ENCODE results near the gene BTRC. TPM values are rescaled to one million over a fixed set of nuclear protein-coding genes. Genes with fewer than 3 reads are reported as not detected.

BTRC gene
- total RNA-seq, 1 donor, result 6.7 TPM

DNA sequence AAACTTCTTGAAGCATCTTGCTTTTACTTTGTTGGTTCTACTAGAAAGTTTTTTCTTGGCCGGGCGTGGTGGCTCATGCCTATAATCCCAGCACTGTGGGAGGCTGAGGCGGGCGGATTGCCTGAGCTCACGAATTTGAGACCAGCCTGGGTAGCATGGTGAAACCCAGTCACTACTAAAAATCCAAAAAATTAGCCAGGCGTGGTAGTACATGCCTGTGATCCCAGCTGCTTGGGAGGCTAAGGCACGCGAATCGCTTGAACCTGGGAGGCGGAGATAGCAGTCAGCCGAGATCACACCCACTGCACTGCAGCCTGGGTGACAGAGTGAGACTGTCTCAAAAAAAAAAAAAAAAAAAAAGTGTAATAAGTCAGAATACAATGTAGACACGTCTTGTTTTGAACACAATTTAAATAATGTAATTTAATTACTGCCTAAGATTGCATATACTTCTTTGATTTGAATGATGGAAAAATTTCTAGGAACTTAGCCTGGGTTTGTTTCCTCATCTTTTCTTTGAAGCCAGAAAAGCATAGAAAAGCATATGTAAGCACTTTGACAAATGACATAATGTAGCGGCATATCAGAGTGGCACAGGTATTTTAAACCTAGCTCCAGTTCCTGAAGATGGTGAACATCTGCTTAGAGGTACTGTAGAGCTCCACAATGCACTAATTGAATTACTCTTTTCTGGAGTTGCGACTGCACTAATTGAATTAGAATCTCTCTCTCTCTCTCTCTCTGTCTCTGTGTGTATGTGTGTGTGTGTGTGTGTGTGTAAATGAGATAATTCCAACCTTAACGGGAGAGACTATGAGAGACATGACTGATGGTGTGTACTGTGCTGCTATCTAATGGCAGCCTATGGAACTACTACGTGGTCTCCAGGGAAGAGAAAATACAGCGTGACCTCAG, 87.8 kb downstream of the BTRC start:
- DNase-seq (ENCODE audit: low read depth in 2 of 3, low spot score in 2 of 3), result peak in 2 of 3 donors; percentile 67 to 73

DNA sequence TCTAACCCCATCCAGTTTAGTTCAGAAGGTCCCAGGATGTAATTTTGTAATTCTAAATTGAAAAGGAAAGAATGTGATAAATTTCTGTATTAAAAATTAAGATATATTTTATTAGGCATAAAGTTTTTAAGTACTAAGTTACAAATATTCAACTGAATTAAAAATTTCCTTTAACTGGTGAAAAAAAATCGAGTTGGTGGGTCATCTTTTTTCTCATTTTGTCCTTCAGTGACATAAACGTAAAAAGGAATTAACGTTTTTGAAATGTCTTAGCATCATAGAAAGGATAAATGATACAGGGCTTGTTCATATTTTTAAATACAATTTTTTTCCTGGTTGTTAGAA, 88.5 kb downstream of the BTRC start:
- no peak for DNase-seq (ENCODE audit: low read depth in 2 of 3, low spot score in 2 of 3)

DNA sequence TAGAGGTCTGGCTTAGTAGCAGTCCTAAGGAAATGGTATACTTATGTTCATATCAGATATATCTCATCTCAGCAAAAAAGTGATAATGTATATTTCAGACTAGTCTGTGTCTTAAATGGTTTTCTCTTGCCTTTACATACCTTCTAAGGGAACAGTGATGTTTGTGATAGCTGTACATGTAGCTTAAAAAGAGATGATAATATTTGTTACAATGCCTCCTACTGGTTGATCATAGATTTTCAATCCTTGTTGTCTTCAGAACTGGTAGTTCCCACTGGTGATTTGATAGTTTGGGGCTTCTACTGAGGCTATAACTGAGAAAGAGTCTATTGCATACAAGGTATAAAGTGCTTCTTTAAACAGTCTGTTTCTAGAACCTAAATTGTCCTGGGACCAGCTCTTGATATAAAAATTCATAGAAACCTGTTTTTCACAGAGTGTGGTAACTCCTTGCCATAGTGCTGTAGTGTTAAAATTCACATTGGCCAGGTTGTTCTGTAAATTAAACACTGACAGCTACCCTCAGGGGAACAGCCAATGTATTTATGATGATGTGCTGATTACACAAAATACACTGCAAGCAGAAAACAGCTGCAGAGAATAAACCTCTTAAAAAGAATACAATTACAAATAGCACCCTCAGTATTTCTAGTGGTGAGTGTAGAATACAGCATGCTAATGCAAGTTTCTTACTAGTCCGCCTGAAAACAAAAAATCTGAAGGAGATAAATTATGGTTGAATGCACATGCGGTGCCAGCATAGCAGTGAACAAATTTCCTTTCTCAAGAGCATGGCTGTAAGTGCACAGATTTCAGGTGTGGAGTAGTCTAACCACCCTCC, 90.3 kb downstream of the BTRC start:
- DNase-seq (ENCODE audit: low read depth in 2 of 3, low spot score in 2 of 3), result peak in 1 of 3 donors; percentile 59

DNA sequence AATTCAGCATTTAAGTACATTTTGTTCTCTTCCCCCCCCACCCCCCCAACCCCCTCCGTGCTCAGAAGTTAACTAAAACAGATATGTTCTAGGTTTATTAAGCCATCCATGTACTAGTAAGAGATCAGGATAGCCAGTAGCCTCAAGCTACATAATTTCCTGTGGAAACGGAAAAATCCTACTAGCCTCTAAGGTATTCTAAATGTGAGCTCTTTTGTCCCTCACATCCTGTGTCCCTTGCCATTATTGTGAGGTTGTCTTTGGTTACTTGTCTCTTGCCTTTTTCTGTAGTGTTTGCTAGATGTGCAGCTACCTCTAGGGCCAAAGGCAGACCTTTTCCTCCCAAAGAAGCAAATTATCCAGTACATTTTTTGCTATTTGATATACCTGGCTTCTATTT, 92.1 kb downstream of the BTRC start:
- no peak for DNase-seq (ENCODE audit: low read depth in 2 of 3, low spot score in 2 of 3)

DNA sequence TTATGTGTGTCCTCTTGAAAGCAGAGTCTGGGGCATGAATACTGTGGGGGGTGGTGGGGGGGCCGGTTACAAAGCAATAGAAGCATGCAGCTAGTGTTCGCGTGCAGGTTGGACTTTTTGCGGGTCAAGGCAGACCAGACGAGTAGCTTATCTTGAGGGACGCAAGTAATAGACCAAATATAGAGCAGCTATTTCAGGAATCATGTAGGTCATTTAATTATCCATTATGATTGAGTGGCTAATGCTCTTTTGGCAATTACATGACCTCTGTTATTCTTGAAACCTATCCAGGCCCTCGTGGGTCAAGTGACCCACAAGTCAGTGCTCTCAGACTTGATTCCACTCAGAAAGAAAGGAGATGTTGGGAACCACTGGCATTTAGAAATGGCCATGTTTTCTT, 93.0 kb downstream of the BTRC start:
- no peak for DNase-seq (ENCODE audit: low read depth in 2 of 3, low spot score in 2 of 3)

DNA sequence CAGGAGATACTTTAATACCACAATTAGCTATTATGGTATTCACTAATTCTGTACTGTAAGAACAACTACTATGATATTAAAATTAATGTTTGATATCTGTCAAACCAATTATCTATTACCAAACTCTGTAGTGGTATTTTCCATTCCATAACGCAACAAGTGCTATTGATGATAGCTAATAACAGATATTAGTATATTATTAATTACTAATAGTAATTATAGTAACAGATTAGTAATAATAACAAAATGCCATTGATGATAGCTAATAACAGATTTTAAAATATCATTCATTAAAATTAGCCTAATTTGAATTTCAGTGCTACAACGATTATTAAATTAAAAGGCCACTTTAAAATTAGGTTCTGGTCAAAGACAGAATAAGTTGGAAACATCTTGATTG, 93.5 kb downstream of the BTRC start:
- no peak for DNase-seq (ENCODE audit: low read depth in 2 of 3, low spot score in 2 of 3)

DNA sequence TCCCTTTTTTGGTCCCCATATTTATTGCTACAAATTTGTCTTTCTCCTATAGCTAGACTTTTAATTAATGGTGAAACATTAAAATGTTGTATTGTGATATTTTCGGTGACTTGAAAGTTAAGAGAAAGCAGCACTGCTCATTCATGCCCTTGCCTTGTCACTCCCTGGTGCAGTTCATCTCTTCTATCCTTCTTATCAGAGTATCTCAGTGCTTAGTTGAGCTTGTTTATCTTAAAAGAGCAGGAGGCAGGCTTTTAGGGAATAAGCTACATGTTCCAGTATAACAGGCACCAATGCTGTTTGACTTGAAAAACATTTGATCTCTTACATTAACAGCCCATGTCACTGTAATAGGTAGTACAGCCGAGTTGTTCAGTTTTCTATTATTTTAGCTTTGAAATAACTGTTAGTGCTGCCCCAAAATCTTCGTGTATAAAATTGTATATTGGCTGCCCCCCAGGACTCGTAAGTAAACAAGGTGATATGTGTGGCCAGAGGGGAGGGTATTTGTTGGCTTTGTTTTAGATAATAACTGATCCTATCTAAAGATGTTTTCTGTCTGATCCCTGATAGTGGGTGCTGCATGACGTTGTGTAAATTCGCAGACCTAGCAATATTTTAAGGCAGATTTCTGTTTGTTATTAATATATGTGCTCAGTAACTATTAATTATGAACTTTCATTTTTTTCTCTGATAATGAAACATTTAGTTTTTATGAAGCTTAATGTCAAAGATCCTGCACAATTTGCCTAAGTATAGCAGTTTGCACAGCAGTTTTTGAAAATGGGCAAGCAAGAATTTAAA, 96.5 kb downstream of the BTRC start:
- DNase-seq (ENCODE audit: low read depth in 2 of 3, low spot score in 2 of 3), result no peak

DNA sequence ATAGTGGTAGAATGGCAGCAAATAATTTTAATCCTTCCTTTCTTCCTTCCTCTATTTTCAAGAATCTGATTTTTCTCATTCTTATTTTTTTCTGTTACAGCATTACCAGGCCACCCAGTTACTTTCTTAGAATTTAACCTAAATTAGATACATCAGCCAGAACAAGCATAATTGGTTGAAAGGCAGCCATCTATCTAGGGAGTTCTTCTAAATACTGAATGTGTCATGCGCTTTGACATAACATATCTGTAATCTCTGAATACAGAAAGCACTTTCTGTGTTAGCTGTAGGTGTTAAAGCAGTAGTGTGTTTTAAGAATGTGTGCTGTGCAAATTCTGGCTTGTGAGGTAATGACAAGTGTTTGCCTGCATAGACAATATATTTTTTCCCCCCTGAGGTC, 97.3 kb downstream of the BTRC start:
- peak in 1 of 3 donors; percentile 41 for DNase-seq (ENCODE audit: low read depth in 2 of 3, low spot score in 2 of 3)

DNA sequence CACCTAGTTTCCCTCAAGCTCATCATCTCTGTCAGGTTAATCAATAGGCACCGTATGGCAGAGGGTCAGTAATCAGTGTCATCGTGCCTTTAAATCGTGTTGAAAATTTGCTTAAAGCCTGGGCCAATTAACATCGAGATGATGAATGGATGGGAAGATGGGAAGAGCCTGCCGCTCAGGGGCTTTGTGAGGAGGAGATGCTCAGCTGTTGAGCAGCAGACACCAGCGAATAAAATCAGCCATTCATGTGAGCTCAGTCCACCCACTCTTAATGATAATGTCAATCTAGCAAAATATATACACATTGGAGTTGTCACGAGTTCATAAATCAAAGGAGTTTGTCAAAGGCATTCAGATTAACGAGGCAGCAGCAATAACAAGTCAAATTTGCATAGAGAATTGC, 97.7 kb downstream of the BTRC start:
- DNase-seq (ENCODE audit: low read depth in 2 of 3, low spot score in 2 of 3), result no peak

DNA sequence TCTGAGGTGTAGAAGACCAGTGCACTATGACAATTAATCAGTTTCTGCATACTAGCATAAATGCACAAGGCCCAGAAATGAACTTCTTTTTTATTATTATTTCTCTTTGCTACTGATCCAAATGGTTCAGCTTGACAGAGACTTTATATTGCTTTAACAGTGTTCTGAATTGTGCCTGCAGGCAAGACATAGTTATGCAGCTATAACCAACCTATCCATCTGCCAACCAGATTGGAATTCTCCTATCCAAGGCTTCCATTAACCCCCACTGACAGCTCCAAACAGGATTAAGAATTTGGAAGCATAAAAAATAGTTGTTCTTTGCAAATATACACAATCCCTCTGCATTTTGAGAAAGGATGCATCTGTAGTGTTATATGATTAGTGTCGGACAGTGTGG, 98.2 kb downstream of the BTRC start:
- DNase-seq (ENCODE audit: low read depth in 2 of 3, low spot score in 2 of 3), result no peak

DNA sequence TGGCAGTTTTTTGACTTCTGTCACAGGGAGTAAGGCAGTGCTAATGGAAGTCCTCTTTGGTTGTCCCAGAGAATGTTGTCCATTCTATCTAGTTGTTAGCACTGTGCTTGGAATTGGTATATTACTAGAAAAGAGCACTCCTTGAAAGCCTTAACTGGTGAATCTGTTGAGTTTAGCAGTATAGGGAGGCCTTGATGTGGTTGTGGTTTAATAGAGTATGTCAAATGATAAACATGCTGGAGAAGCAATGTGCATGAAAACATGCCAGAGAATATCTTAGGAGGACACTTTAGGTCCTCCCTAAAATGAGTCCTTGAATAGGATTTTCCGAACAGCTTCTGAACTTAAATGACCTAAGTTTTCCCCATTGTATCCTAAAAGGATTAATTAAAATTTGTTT, 98.6 kb downstream of the BTRC start:
- no peak for DNase-seq (ENCODE audit: low read depth in 2 of 3, low spot score in 2 of 3)

DNA sequence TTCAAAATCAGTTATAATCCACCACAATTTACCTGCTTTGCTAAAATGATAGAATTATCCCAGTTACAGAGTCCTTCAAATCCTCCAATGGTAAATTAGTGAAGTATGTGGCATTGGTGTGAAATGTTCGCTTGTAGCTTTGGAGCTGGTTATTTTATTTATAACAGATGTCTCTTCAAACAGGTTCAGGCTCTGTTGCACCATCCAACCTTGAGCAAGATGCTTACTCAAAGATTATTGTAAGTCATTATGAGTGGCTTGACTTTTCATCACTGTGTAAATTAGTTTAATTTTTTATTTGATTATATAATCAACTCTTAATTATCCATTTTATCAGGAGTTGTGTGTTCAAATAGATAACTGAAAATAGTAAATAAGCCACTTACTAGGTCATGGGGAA, 99.4 kb downstream of the BTRC start:
- no peak for DNase-seq (ENCODE audit: low read depth in 2 of 3, low spot score in 2 of 3)

DNA sequence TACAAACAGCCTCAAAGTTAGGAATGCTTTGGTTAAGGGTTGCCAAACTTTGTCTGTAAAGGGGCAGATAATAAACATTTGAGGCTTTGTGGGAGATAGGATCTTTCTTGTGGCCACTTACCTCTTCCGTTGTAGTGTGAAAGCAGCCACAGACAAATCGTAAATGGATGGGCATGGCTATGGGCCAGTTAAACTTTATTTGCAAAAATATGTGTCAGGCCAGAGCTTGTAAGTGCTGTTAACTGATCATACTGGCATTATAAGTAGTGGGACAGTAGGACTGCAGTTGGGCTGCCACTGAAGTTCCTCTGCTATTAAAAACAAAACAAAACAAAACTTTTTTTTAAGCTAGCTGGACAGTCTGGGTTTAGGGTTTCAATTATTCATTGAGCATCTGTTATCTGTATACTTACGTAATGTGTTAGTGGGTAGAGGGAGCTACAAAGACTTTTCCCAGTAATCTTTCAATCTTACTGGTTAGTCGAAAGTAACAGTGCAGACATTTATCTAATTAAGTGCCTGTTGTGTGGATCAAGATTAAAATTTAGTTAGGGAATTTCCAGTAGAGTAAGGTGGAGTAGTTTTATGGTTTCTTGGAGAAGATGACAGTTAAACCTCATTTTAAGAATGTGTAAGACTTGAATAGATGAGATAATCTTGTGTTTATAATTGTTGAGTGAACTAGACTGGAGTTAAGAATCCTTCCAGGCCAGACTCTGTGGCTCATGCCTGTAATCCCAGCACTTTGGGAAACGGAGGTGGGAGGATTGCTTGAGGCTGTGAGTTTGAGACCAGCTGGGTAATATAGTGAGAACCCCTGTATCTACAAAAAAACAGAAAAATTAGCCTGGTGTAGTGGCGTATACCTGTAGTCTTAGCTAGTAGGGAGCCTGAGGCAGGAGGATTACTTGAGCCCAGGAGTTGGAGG, 100.1 kb downstream of the BTRC start:
- peak in 2 of 3 donors; percentile 52 to 78 for DNase-seq (ENCODE audit: low read depth in 2 of 3, low spot score in 2 of 3)

DNA sequence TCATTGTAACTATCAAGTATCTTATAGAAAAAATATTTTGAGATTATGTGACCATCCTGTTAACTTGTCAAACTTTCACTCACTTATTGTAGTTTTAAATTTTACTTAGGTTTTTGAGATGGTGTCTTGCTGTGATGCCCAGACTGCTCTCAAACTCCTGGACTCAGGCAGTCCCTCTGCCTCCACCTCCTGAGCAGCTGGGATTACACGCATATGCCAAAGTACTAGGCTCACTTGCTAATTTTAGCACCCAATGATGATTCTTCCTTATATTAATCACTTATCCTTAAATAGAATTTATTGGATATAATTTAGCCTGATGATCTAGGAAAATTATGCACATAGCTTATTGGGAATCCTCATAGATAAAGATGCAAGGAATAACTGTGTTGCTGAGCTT, 104.9 kb downstream of the BTRC start:
- no peak for DNase-seq (ENCODE audit: low read depth in 2 of 3, low spot score in 2 of 3)

DNA sequence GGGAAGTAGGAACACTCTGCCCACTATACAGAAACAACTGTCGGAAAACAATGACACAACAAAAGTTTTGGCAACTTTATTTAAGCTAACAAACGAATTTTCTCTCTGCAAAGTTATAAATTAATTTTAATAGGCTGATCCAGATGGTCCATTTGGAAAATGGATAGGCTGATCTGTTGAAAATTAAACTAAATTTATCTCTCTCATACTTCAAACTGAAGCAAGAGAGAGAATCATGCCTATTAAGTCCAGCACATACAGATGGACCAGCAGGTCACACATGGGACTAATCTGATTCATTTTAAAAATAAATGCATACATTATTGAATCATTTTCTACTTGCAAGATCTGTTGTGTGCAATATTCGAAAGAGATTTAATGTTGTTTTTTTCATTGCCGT, 110.1 kb downstream of the BTRC start:
- no peak for DNase-seq (ENCODE audit: low read depth in 2 of 3, low spot score in 2 of 3)

DNA sequence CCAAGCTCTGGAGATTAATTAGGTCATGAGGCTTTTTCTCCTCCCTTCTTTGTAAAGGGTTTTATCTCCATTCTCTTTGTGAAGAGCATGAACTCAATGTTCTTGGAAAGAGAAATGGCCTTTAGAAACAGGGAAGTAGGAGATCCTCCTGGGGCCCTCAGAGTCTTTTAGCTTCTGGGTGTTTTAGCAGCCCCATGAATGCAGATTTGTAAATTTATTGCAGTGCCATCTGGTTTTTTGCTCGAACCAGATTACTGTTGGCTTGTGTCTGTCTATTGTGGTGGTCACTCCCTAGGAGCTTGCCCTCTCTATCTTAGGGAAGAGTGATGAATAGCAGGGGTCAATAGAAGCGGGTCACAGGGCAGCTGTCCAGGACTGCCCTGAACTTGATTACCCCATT, 110.6 kb downstream of the BTRC start:
- no peak for DNase-seq (ENCODE audit: low read depth in 2 of 3, low spot score in 2 of 3)

DNA sequence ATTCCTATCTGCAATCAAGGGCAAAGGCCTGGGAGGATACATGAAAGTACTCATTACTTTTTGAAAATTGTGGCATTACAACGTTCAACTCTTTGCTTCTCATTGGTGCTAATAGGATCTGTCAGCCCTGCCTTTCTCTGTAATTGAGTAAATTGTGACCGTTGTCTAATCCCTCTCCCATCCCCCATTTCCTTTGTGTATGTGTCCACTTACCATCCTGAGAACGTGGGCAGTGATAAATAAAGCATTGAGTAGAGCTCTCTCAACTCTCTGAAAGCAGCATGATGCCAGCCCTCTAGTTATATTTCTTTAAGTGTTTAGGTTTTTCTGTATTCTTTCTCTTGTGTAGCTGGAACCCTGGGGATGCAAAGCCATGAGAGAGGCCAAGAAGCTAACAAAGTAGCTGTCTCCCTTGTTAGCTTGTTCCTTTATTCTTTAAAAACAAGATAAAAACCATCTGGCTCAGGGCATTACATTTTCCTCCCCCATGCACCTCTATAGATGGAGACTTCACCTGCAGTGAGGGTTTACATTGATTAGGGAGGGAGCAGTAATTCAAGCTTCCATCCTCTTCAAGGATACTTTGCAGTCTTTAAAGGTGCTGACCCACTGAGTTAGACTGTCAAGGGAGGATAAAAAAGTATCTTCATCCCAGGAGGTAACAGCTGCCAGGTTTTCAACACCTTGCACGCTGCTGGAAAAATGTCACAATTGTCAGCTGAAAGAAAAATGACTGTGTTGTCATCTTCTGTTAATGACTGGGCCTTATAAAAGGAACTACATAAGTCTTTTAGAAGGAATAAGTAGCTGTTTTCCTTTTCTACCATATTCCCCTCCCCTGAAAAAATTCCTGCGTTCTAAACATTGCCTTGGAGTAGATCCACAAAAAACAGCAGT, 112.3 kb downstream of the BTRC start:
- DNase-seq (ENCODE audit: low read depth in 2 of 3, low spot score in 2 of 3), result no peak

DNA sequence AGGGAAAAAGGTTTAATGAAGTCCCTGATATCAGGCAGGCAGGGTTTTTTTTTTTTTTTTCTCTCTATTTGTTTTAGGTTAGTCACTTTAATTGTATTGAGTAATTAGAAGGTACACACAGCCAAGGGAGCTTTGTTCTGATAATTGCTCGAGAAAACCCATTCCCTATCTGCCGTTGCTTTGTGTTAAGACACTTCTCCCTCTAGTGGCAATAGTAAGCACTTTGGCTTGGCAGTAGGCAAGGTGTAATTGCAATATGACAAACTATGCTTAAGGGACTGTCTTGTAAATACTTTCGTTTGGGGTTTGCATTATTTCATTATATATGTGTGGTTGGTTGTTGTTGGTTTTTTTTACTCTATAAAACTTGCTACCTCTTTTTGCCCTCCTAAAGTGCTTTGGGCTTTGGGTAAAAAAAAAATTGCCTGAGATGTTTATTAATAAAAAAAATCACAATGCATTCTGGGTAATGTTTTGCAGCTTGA, 113.4 kb downstream of the BTRC start:
- DNase-seq (ENCODE audit: low read depth in 2 of 3, low spot score in 2 of 3), result peak; percentile 6 to 78 (median 61)

DNA sequence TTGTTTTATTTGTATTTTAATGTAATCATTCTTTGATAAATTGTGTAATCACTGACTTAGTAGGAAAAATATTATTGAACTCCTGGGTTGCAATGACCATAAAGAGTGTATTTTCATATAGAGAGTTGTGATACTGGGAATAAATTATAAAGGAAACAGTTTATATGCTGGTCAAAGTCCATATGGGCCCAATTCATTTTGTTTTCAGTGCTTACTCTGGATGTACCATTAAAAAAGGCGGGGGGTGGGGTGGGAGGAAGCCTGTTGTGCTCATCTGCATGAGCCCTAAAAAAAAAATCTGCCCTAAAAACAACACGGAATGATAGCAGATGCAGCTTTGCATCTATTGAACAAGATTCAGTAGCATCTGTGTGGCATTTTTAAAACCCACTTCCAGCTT, 114.2 kb downstream of the BTRC start:
- DNase-seq (ENCODE audit: low read depth in 2 of 3, low spot score in 2 of 3), result no peak
